Kidney epithelial cell (primary cell): ENCODE results near the gene NID1. TPM values are rescaled to one million over a fixed set of nuclear protein-coding genes. Genes with fewer than 3 reads are reported as not detected.

Experiments used
- DNase-seq: peaks from one replicate; pipeline ENCODE4 v3.0.0-alpha.2; 2010; ENCODE audit warnings: low read depth
- H3K27me3 ChIP-seq: 2 replicates; pipeline ENCODE4 v1.6.0; 2011; ENCODE audit warnings: low read length; ENCODE audit not compliant: control insufficient read depth, insufficient read depth
- H3K36me3 ChIP-seq: 2 replicates; pipeline ENCODE4 v1.5.1; 2011; ENCODE audit warnings: low read length; ENCODE audit not compliant: control insufficient read depth, insufficient read depth
- H3K4me3 ChIP-seq: 2 replicates; pipeline ENCODE4 v1.5.1; 2011; ENCODE audit warnings: low read depth, mild to moderate bottlenecking, control low read depth, low read length
- total RNA-seq: library from RNA; depleted of rRNA; stranded (reverse); fragments of >200 nt; gene quantifications from 2 replicates; pipeline ENCODE4 v1.2.3, GENCODE V29; 2015
- TF ChIP-seq, protein P1 (sequence below): IDR thresholded peaks from 2 replicates; pipeline ENCODE4 v1.5.1; 2011; ENCODE audit warnings: mild to moderate bottlenecking, moderate library complexity, low read length, control low read depth, inconsistent platforms; ENCODE audit not compliant: insufficient read depth, poor library complexity, severe bottlenecking

The NID1 gene
- total RNA-seq, 1 donor from 2014 or later = 21.2 TPM

DNA sequence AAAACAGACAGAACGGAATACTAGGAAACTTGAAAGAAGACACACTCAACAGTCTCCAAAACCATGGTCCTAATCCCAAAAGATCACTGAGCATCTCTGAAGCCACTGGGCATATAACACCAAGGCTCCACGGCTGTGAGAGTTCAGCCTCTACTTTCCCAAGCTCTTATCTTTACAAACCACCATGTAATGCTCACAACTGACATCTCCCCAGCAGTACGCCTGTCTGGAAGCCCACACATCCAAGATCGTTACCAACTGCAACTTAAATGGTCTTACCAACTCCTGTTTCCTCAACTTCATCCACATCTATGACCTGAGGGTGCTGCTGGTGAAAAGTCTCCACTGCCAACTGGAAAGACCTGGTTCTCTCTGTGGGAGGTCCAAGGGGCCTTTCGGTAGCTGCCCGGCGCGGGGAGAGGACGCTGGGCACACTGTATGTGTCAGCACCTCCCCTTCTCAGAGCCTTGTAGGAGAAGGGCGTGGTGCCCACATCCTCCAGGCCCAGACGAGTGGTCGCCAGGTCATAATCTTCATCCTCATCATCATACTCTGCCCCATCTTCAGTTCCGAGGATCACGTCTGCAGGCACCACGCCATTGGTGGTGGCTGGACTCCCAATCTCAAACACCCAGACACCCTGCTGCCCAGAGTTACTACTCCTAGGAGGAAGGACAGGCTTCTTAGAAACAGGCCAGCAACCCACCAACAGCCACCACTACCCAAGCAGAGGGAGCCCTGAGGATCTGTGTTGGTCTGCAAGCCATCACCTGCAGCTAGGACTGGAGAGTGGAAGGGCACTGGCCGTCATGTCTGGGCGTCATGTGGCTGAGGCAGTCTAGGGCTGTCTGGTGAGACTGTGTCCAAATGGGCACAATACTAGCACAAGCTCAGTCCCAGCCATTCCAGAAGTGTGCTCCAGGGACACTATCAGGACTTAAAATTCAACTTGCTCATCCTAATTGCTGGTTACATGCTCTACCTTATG, 23.0 kb downstream of the NID1 start:
- Histone ChIP-seq H3K4me3 (no peak overlapping the region), H3K27me3 (no peaks in the 10 kb centered on the region), H3K36me3 (no peaks in the 10 kb centered on the region)
- no peak for DNase-seq
- TF ChIP-seq, protein P1, sequence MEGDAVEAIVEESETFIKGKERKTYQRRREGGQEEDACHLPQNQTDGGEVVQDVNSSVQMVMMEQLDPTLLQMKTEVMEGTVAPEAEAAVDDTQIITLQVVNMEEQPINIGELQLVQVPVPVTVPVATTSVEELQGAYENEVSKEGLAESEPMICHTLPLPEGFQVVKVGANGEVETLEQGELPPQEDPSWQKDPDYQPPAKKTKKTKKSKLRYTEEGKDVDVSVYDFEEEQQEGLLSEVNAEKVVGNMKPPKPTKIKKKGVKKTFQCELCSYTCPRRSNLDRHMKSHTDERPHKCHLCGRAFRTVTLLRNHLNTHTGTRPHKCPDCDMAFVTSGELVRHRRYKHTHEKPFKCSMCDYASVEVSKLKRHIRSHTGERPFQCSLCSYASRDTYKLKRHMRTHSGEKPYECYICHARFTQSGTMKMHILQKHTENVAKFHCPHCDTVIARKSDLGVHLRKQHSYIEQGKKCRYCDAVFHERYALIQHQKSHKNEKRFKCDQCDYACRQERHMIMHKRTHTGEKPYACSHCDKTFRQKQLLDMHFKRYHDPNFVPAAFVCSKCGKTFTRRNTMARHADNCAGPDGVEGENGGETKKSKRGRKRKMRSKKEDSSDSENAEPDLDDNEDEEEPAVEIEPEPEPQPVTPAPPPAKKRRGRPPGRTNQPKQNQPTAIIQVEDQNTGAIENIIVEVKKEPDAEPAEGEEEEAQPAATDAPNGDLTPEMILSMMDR = no peak

DNA sequence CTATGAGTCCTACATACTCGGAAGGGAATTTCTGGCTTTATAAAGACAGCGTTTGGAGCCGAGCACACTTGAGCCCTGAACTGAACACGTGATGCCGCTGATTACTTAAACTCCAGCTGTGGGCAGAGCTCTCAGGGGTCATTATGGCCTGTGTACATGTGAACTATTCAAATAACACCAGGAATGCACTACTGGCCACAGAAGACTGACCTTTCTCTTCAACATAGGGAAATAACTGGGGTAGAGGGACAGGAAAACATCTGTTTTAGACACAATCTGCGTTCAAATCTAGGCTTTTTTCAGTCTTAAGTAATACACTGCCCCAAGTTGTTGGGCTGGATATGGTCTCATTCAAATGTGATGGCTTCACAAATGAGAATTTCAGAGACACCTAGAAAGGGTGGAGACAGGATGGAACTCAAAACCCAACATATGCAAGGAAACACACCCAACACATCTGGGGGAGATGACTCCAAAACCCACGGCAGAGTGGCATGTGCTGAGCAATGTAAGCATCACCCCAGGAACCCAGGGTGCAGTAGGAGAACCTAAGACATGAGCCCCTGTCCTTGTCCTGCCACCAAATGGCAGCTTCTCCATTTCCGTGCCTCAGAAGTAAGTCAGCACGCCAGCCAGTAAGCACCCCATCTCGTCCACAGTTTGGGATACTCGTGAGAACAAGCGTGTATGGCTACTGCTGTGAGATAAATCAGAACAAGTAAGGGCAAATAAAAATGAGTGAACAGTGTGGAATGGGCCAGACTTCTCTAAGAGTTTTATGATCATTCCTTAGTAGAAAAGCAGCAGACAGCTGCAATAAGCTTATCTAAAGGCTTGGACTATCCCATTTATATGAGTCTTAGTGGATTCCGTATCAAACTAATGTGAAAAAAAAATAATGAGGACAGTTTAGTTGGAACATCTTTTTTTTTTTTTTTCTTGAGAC, 24.9 kb downstream of the NID1 start:
- TF ChIP-seq, protein P1 = no peak
- Histone ChIP-seq H3K36me3 (no peaks in the 10 kb centered on the region), H3K4me3 (no peak overlapping the region), H3K27me3 (no peaks in the 10 kb centered on the region)
- no peak for DNase-seq

DNA sequence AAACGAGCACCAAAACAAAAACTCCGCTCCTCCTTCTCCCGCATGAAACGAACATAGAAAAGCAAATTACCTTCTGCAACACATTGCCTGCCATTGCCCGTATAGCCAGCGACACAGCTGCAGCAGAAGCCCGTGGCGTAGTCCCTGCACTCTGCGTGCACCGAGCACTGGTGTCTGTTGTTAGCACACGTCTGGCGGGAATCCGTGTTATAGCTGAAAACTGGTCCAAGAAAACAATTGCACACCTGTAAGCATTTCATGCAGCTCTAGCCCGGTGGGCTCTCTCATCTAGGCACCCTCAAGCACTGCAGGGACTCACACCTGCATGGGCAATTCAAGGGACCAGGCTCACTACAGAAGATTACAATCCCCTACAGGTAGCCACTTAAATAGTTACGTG, 26.9 kb downstream of the NID1 start:
- Histone ChIP-seq H3K36me3 (no peaks in the 10 kb centered on the region), H3K27me3 (no peaks in the 10 kb centered on the region), H3K4me3 (no peak overlapping the region)
- DNase-seq = no peak
- TF ChIP-seq, protein P1 = no peak

DNA sequence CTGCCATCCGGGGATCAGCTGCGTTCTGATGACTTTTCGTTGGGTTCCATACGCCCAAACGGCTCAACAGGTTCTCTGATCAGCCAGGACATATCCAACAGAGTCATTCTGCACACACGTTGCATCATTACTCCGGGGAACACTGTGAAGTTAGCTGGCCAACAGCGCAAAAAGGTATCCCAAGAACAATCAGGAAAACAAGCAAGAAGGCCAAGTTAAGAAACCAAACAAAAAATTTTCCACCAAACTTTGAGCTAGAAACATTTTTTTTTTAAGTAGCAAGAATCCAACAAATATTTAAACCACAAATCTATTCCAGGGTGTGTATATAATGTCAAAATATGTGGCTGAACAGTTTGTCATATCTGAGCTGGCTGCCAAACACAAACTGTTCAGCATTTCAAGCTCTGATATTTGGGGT, 29.2 kb downstream of the NID1 start:
- TF ChIP-seq, protein P1 = no peak
- DNase-seq = no peak
- no peak overlapping the region for H3K4me3 ChIP-seq

DNA sequence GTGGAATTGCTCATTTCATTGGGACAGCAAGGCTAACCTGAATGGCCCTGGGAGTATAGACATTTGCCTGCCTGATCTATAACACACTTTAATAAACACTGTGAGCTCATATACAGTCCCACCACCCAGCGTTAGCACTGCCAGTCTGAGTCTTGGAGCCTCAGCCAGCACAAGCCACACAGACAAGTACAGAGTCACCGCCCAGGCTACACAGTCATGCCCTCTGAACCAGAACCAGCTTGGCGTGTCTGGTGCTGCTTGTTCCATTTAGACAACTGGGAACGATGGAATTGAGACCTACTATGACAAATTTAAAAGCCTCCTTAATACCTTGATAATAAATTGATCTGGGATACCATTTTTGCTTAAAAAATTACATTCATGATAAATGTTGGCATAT, 31.6 kb downstream of the NID1 start:
- no peaks in the 10 kb centered on the region for H3K36me3 ChIP-seq
- TF ChIP-seq, protein P1 = no peak
- no peak for DNase-seq
- no peaks in the 10 kb centered on the region for H3K27me3 ChIP-seq
- no peak overlapping the region for H3K4me3 ChIP-seq

More for the DNA sequence above, 29.2 kb downstream of the NID1 start:
- no peaks in the 10 kb centered on the region for H3K27me3 ChIP-seq
- no peaks in the 10 kb centered on the region for H3K36me3 ChIP-seq
